ENCODE results near the gene TIGD4.

- TF ChIP-seq, protein P1, sequence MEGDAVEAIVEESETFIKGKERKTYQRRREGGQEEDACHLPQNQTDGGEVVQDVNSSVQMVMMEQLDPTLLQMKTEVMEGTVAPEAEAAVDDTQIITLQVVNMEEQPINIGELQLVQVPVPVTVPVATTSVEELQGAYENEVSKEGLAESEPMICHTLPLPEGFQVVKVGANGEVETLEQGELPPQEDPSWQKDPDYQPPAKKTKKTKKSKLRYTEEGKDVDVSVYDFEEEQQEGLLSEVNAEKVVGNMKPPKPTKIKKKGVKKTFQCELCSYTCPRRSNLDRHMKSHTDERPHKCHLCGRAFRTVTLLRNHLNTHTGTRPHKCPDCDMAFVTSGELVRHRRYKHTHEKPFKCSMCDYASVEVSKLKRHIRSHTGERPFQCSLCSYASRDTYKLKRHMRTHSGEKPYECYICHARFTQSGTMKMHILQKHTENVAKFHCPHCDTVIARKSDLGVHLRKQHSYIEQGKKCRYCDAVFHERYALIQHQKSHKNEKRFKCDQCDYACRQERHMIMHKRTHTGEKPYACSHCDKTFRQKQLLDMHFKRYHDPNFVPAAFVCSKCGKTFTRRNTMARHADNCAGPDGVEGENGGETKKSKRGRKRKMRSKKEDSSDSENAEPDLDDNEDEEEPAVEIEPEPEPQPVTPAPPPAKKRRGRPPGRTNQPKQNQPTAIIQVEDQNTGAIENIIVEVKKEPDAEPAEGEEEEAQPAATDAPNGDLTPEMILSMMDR (IDR thresholded peaks at IDR 0.05): no peak
- TF ChIP-seq MXI1 (IDR thresholded peaks at IDR 0.05; ENCODE audit: low read depth, low read length) (no peak), ELF1 (IDR thresholded peaks at IDR 0.05) (no peak), TEAD4 (IDR thresholded peaks at IDR 0.05; ENCODE audit: borderline replicate concordance, insufficient read depth) (no peak)
Observed at GRCh38 chr4:152780267-152780778, 793 bp upstream of the TIGD4 start.

Data from SK-N-SH (cell line).